Upper lobe of left lung (tissue), 4 donors: ENCODE measurements around the gene RACK1.

Experiments used
- CTCF ChIP-seq, 6 experiments: fragments of 450-650 bp in 4 of 6; fragments of 200-600 bp in 2 of 6; sonication (generic) in 2 of 6; IDR thresholded peaks; one replicate each; pipeline ENCODE4 v1.5.1; 2016 to 2019; ENCODE audit warnings: antibody characterized with exemption in 6 of 6
- EP300 ChIP-seq, 4 donors: sonication (generic); formaldehyde crosslinking; IDR thresholded peaks; one replicate each; pipeline ENCODE4 v1.5.1; 2017; ENCODE audit warnings: antibody characterized with exemption in 4 of 4, control low read depth in 2 of 4
- POLR2A ChIP-seq, 4 donors: fragments of 450-650 bp; IDR thresholded peaks; one replicate each; pipeline ENCODE4 v1.5.1; 2016 to 2017; ENCODE audit warnings: antibody characterized with exemption in 4 of 4, mild to moderate bottlenecking in 2 of 4

- TF ChIP-seq CTCF (IDR thresholded peaks at IDR 0.05) (peak in 2 of 6 experiments; percentile 8 to 10), POLR2A (IDR thresholded peaks at IDR 0.05) (peak; percentile 30 to 86 (median 68)), EP300 (IDR thresholded peaks at IDR 0.05) (no peak)
These were observed at the start of gene RACK1 for GRCh38 chr5:181243564-181244343.
